GM19035 (cell line): Measurements from ENCODE around the gene ZP1.
A peak's percentile ranks its signal among the peaks of the same experiment; 100 is the strongest.
"Not testable (repeated sequence)": the region's sequence is repeated elsewhere in the genome, so short reads cannot be mapped to it uniquely, and the experiment has no call there.

Experiments used
- ATAC-seq: cut with Tn5 transposase; IDR thresholded peaks from one replicate; pipeline ENCODE4 v1.9.1; 2021; ENCODE audit not compliant: unreplicated experiment

Gene ZP1

DNA sequence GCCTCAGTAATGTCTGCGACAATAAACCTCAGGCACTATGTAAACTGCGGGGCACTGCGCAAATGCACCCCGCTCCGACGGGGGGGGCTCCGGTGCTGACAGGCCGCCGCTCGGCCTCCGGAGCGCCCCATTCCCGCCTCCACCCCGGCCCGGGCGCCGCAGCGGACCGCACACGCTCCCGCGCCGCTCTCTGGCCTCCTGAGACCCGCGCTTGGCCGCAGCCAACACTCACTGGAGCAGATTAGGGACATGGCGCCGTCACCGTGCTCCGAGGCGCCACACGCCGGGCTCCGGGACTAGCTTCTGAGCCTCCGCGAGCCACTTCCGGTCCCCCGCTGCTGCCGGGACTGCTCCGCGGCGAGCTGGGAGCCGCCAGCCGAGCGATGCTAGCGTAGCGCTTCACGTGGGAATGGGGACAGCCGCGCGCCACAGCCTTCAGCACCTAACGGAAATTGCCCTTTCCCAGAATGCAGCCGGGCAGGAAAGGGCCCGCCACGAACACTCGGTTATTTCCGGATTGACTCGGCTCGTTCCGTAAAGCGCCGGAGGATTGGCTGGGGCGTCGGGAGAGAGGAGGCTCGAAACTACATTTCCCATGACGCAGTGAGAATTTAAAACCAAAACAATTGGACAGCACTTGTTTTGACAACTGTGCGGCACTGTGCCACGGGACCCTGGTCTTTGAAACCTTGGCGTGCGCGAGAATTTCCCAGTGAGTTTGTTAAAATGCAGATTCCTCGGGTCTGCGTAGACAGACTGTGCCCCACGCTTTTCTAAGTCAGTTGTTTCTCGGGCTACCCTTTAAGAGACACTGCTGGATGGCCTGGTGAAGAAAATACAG is 39.0 kb downstream of the ZP1 start, which contains the start of gene PRPF19:
Gene PRPF19, minus strand, starts transcription at position 454 of the 841 bp plus-strand sequence. Its CDS starts 203 bp downstream, at position 251.
- peak; percentile 80 for ATAC-seq

DNA sequence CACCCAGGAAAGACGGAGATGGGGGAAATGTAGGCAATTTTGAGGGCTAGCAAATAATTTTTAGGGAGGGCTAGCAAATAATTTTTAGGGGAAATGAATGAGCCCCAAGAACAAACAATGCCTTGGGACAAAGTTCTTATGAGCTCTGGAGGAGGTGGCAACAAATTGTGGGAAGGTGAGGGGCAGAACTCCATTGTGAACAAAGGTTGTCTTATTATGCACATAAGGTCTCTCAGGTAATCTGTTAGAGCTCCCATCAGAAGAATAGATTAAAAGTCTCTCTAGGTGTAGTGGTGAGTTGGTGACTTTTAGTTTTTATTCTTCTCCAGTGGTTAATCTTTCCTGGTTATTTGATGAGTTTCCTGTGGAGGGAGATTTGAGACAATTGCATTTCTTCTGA is 41.5 kb downstream of the ZP1 start:
- ATAC-seq: no peak

DNA sequence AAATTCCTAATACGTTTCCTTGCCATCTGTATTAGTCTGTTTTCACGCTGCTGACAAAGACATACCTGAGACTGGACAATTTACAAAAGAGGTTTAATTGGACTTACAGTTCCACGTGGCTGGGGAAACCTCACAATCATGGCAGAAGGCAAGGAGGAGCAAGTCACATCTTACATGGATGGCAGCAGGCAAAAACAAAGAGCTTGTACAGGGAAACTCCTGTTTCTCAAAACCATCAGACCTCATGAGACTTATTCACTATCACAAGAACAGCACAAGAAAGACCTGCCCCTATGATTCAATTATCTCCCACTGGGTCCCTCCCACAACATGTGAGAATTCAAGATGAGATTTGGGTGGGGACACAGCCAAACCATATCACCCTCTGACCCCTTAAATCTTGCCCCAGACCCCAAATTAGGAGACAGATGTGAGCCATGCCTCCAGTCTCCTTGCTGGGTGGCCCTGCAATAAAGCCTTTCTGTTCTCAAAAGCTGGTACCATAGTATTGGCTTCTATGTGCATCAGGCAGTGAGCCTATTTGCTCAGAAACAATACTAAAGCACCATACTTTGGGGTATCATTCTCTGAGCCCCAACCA is 42.4 kb downstream of the ZP1 start:
- not testable (repeated sequence) for ATAC-seq

DNA sequence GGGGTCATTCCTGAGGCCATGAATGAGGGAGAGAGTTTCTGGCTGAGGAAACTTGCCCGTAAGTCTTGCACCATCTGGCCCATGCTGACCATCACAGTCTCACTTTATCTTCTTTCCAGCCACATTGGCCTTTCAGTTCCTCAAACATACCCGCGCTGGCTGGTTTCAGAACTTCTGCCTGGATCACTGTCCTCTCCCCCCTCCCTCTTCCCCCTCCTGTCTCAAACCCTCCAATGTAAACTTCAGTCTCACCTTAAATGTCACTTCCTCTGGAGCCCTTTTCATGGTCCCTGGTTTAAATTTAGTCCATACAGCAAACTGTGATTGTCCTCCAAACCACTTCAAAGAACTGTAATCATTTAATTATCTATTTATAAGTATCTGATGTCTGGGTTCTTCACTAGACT is 42.9 kb downstream of the ZP1 start:
- peak; percentile 35 for ATAC-seq

DNA sequence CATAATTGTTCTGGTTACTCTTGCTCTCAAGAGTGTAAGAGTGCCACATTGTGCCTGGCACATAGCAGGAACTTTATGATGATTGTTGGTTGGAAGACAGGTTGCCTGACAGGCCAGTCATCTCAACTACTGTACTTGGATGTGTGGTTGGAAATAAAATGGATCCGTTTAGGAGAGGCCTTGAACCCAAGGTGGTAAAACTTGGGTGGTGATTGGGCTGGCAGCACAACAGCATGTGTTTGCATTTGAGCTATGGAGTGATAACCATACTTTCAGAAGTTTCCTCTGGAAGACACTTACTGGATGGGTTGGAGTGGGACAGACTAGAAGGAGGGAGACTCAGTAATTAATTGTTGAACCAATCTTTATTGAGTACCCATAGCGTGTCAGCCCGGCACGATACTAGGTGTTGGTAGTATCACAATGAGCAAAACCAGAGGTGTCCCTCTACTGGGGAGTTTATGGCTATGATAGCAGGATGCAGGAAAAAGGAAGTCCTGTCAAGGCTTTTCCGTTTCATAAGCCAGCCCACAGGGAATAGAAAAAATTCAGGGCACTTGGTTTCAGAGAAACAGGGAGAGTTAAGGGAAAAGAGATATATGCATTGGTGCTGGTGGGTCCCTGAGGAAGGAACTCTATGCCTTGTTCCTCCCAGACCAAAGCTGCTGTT is 43.5 kb downstream of the ZP1 start:
- ATAC-seq: no peak

DNA sequence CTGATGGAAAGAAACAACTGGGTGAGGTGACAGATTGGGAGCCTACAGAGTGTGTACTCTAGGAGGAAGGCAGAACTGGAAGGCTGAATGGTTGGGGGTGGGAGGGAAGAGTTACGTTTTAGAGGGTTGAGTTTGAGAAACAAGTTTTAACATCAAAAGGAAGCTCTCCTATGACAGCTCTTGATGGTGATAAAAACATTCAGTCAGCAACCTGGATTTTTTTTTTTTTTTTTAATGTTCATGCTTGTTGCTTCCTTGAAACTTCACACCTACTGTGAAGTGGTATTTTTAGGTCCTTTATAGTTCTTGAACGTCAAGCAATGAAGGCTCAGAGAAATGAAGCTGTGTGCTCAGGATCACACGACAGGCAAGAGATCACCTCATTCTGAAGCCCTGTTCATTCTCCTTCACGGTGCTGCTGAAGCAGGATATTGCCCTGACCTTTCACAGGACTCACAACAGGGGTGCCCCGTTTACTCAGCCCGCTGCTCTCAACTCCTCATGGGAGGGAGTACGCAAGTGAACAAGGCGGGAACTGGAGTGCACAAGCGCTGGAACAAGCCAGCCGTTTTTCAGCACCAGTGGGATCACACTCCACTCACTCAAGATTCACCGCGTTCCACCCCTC is 45.0 kb downstream of the ZP1 start:
- ATAC-seq: no peak

DNA sequence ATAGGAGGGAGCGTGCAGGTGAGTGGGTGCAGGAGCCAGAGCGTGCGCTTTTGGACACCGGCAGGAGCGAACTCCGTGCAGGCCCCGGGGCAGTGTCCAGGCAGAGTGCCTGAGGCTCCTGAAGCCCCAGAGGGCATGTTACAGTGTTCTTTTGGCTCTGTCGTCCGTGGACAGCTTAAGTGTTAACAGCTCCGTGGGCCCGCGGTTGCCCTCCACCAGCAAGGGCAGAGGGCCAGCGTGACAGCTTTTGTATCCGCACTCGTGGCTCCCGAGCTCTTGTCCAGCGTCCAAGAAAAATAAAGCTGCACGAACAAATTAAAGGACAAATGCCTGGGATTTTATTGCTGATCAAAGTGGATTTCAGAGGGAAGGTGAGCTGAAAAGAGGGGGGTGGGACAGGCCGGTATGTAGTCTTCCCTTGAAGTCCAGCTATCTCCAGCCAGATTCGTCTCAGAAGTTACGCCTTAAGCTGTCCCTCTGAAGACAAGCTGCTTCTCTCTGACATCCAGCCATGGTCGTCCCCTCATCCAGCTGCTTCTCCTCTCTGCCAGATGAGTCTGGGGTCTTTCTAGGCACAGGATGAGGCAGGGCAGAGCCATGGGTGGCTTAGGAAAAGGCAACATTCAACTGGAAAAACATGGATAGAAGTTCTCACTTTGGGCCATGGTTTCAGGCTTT is 45.6 kb downstream of the ZP1 start:
- no peak for ATAC-seq

DNA sequence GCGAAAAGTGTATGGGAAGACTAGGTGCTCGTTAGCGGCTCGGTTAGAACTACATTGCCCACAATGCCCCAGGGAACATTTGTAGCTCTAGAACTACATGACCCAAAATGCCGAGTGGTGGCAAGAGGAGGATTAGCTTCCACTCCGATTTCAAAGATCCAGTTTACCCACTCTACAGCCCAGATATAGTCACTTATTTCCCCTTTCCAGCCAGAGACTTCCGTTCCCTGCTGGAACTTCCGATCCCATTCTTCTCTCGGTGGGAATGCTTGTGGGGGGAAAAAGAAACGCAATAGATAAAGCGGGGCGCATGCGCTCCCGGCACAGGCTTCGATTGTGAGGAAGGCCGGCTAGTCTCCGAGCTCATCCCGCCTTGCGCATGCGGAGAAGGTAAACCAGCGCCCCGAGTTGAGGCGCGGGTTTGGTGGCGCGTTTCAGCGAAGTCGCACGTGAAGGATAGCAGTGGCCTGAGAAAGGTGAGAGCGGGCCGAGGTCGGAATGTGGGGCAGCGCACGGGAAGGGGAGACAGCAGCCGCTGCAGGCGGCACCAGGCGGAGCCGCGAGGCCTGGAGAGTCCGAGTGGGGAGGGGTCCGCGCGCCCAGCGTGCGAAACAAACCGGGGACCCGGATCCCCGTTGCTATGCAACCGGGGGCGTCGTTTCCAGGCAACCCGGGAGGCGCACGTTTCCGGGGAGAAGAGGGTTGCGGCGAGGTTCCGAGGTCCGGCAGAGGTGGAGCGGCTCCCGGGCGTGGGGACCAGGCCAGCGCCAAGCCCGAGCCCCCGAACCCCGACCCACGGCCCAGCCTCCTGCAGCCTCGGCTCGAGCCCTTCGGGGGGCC is 46.7 kb downstream of the ZP1 start, which contains the start of gene TMEM109:
Gene TMEM109, plus strand, starts transcription at position 366 of the 840 bp plus-strand sequence. CDS start 5,536 bp downstream, outside the sequence.
- ATAC-seq: peak; percentile 50

DNA sequence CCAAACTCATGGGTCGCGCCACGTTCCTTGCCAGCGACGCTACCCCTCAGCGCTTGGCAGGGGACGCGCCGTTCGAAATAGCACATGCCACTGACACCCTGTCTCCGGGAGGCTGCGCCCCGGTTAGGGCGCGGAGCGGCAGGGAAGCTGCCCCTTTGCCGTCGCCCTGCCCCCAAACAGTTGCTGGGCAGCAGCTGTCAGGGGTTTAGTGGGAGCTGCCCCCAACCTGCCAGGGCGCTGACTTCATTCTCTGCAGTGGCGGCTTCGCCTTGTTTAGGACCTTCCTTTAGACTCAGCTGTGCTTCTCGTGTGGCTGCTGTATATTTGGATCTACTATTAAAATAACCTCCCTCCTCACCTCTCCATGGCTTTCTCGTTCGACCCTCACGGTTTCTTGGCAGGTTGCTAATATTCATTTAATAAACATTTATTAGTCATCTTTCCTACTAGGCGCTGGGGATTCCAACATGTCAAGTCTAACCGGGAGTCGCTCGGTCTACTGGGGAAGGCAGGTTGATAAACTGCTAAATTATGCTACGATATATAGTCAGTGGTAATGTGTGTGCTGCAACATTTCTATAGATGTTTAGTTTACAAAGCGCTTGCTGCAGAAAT is 47.4 kb downstream of the ZP1 start:
- peak; percentile 4 for ATAC-seq

DNA sequence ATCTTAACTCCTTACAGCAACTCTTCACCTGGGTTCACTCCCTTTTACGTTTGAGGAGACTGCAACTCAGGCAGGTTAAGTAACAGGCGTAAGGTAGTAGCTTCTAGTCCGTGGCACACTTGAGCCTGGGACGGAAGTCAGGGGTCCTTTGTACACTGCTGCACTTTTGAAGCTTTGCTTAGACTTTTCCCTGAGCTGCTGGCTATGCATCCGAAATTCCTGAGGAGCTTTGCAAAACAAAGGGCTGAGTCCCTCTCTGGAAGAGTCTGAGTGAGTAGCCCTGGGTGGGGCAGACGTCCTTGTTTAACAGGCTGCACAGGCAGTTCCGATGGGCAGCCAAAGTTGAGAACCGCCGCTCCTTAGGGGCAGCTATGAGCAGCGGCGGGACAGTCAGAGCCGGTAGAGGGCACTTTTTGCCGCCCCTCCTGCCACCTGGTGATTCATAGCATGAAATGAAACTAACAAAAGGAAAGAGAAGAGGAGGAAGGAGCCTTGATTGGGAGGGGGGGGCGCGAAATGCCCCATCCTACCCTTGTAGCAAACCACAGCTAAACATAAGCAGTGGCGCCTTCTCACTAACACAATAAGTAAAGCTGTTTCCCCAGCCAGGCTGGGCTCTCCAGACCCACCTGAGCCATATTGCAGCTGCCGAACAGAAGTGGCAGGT is 48.0 kb downstream of the ZP1 start:
- peak; percentile 40 for ATAC-seq

DNA sequence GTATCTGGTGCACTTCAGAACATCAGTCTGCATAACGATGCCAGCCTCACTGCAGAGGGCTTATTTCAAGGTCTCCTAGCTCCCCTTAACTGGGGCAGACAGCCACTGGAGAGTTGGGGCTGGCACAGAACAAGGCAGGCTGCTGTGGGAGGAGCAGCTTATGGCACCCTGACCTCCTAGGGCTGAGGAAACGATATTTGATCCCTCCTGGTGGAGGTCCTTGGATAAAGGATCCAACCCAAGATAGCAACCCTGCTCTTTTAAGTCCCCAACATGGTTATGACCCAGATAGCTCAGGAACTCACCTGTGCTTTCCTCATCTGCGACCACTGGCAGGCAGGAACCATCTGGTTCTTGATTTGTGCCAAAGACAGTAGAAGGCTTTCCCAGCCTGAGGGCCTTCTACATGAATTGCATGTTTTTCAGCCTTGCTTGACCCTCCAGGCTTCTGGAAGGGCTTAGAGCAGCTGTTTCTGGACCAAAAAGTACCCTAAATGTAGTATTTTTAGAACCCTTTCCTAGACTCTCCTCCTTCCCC is 49.4 kb downstream of the ZP1 start:
- ATAC-seq: no peak

DNA sequence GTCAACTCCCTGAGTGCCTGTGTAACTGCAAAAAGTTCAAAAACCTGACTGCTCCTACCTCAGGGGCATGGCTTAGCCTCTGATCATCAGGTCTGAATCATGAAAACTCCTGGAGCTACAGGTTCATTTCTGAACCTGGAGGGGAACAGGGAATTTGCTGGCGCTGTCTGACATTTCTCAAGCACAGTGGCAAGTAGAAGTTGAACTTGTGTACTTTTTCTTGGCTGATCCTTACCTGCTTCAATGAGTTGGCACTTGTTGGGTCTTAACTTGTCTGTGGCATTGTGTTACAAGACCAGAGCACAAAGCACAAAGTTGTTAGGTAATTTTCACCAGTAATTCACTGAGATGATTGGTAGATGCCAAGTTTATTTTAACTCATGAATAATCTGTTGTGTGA is 49.9 kb downstream of the ZP1 start:
- ATAC-seq: no peak

DNA sequence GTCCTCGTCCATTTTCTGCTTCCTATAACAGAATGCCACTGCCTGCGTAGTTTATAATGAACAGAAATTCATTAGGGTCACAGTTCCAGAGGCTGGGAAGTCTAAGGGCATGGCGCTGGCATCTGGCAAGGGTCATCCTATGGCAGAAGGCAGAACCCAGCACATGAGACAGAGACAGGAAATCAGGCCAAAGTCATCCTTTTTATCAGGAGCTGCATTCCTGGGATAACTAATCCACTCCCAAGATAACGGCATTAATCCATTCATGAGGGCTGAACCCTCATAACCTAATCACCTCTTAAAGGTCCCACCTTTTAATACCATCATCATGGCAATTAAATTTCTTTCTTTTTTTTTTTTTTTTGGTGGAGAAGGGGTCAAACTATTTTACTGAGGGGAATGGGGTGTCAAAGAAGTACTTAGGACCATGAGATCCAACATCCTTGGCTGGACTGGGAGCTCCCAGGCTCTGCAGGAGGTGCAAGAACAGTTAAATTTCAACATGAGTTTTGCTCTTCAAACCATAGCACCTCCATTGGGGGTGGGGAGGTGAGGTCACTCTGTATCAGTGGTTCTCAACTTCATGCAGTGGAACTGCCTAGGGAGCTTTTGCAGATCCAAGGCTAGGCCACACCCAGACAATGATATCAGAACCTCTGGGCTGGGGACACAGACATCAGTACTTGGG is 51.1 kb downstream of the ZP1 start:
- ATAC-seq: no peak

DNA sequence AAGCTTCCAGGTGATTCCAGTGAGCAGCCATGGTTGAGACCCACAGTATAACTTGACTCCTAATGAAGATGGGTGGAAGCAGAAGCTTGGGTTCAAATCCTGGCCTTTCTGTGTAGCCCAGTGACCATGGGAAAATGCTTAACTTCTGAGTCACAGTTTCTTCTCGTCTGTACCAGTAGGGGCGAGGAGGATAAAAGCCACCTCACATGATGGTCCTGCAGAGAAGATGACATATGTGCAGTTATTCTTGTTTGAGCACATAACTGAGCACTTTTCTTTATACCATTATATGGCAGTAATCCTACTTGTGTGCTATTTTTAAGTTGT is 51.6 kb downstream of the ZP1 start:
- no peak for ATAC-seq

DNA sequence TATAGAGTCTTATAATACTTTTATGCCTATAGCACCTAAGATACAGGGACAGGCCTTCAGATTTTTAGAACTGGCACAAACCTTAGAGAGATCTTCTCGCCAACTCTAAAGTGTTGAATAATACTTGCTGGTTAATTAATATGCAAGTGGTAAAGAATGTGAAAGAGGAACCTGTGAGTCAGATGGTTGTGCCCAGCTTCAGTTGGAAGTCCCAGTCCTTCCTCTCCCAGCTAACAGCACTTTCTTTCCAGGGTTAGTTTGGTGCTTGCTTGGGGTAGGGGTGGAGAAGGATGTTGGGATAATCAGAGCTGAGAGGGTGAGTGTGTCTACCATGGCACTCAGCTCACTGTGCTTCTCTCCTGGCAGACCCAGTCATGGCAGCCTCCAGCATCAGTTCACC is 52.0 kb downstream of the ZP1 start:
- ATAC-seq: no peak

DNA sequence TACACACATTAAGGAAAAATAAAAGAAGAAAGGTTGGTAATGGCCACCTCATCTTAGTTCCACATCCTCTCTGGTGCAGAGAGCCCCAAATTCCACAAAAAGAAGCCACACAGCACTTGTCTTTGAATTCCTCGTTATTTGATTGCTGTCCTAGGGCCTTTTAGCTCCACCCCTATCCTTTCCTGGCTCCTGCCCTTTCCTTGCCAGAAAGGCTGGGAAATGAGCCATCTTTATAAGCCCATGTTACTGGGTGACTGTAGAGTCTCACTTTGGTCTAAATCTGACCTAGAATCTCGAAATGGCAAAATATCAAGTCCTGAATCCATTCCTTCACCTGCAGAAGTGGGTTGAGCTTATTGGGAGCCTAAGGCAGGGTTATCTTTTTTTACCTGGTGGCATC is 52.6 kb downstream of the ZP1 start:
- ATAC-seq: no peak

DNA sequence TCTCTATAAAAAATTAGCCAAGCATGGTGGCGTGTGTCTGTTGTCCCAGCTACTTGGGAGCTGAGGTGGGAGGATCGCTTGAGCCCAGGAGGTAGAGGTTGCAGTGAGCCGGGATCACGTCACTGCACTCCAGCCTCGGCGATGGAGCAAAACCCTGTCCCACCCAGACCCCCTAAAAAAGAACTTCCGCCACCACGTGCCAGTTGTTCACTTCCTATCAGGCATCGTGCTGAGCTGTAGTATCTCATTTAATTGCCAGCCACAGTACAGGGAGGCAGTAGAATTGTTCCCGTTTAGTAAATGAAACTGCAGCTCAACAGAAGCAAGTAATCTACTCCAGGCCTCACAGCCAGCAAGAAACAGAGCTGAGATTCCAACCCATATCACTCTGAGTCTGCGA is 53.9 kb downstream of the ZP1 start:
- no peak for ATAC-seq

DNA sequence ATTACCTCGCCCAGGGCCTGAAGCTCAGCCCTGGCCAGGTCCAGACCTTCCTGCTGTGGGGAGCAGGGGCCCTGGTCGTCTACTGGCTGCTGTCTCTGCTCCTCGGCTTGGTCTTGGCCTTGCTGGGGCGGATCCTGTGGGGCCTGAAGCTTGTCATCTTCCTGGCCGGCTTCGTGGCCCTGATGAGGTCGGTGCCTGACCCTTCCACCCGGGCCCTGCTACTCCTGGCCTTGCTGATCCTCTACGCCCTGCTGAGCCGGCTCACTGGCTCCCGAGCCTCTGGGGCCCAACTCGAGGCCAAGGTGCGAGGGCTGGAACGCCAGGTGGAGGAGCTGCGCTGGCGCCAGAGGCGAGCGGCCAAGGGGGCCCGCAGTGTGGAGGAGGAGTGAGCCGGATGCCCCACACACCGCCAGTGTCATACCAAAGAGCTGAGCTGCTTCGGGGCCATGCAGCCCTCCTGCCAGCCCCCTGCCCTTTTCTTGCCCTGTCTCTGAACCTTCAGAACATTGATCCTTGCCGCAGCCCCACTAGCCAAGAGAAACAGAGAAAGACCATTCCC is 54.5 kb downstream of the ZP1 start:
- ATAC-seq: no peak
